ENCODE data around the gene ABCC8. TPM values are rescaled to one million over a fixed set of nuclear protein-coding genes. Genes with fewer than 3 reads are reported as not detected.

The ABCC8 gene
- total RNA-seq, 2 donors from 2014 or later, result 4.1 to 5.1 TPM

DNA sequence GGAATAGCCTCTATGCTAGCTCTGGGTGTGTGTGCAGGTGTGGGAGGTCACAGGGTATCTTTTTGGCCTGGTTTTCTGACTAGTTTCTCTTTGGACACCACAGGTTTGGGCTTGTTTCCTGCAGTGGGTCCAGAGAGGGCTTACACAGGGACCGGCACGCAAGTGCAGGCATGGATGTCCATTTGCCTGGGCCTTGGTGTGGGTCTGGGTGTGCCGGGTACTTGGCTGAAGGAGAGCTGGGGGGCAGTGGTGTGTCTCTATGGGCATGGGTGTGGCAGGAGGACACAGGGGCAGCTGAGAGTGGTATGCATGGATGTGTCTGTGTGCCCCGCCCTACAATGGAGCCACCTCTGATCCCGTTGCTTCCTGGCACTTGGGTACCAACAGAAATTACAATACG is 80.7 kb downstream of the ABCC8 start:
- DNase-seq (no peak), ATAC-seq (no peak)
- intact Hi-C loops (cut with DNase I, micrococcal nuclease), result no loop called here

DNA sequence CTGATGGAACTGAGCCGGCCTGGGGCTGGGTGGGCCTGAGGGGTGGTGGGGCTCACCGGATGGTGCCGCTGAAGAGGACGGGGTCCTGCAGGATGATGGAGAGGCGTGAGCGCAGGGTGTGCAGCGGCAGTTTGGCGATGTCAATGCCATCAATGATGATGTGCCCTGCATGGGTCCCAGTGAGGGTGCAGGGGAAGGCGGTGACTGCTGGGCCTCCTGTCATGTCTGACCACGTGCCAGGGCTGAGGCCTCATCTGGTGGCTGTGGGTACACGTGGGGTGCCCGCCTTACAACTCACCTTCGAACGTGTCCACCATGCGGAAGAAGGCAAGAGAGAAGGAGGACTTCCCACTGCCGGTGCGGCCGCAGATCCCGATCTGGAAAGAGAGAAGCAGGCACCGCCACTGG is 81.1 kb downstream of the ABCC8 start:
- no peak for DNase-seq
- ATAC-seq, result no peak
- intact Hi-C loops (cut with DNase I, micrococcal nuclease), result no loop called here

DNA sequence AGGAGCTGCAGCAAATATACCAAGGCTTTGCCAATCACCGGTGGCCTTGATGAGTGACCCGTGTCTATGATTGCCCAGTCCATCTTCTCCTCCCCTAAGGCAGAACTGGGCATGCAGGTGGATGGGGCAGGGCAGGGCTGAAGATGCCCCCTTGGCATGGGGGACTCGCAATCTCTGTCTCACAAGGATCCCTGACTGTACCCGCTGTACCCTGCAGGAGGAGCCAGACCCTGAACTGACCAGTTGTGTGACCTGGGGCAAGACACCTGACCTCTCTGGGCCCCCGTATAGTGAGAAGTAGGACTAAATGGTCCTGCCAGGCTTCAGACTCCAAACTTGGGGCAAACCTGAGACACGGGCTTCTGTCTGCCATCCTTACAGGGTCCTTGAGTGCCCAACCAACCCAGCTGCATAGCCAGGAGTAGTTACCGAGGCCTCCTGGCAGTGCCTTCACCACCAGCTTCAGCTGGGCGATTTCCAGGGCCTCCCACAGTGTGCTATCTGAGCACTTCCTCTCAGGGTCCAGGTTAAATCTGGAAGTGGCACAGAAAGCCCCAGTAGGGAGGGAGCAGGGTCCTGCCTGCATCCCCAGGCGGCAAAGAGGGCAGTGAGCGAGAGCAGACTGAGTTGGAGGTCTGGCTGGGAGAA is 81.8 kb downstream of the ABCC8 start:
- DNase-seq (no peak), ATAC-seq (no peak)
- intact Hi-C loops (cut with DNase I, micrococcal nuclease), result no loop called here

DNA sequence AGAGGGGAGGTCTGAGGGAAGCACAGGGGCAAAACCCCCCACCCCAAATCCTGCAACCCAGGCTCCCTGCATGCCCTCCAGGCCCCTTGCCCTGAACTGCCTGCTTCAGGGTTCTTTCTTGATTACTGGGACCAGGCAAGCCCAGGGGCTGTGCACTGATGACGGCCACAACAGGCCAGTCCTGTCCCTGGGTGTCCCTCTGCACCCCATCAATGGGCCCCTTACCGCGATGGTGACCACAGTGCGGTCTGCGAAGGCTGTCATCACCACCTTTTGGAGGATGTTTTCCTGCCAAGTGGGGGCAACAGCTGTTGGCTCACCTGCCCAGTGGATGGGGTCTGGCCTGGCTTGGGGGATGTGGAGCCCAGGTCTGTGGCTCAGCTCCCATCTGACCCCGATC is 83.2 kb downstream of the ABCC8 start:
- no peak for ATAC-seq
- DNase-seq, result no peak
- intact Hi-C loops (cut with DNase I, micrococcal nuclease), result no loop called here

DNA sequence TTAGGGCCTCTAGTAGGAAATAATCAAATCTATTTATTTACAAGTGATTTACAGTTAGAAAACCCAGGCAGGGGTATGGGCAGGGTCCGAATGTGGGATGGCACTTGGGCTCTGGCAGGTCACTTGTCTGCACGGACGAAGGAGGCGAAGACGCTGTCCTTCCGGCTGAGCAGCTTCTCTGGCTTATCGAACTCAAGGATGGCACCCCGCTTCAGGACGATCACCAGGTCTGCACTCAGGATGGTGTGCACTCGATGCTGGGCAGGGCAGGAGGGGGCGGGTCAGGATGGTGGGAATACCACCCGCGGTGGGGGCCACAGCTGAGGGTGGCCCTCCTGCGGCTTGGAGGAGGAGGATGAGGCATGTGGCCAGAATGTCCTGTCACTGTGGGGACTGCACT is 83.8 kb downstream of the ABCC8 start:
- intact Hi-C loops (cut with DNase I, micrococcal nuclease), result no loop called here
- DNase-seq (no peak), ATAC-seq (no peak)

DNA sequence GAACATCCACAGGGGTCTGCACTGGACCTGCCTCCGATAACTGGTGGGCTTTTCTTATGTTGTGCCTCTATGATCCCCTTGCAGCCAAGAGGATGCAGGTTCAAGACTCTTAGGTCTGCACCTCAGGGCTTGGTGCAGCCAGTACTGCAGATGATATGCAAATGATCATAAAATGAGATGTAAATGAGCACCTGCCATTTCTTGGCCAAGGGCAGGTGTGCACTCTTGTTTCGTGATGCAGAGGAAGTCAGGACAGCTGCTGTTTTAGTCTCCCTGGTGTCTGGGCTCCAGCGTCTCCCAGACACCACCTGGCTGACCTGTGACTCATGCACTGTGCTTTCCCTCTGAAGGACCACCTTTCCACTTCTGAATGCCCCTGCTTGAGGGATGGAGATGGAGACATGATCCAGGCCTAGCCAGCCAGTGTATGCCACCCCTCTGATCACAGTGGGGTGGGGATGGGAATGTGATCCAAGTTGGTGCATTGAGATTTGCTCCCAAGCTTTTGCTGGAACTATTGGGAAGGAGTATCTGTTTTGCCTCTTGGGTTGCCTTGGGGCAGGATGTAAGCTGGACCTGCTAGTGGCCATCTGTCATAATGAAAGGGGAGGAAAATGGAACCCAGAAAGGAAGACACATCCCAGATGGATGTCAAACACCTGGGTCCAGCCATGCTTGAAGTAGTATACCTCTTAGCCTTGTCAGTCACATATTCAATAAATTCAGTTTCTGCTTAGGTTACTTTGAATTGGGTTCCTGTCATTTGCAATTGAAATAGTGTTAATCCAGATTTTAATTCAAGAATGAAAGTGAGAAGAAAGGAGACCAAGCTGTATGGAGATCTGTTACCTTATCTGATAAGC is 84.9 kb downstream of the ABCC8 start:
- ATAC-seq (no peak), DNase-seq (no peak)
- intact Hi-C loops (cut with DNase I, micrococcal nuclease), result no loop called here

DNA sequence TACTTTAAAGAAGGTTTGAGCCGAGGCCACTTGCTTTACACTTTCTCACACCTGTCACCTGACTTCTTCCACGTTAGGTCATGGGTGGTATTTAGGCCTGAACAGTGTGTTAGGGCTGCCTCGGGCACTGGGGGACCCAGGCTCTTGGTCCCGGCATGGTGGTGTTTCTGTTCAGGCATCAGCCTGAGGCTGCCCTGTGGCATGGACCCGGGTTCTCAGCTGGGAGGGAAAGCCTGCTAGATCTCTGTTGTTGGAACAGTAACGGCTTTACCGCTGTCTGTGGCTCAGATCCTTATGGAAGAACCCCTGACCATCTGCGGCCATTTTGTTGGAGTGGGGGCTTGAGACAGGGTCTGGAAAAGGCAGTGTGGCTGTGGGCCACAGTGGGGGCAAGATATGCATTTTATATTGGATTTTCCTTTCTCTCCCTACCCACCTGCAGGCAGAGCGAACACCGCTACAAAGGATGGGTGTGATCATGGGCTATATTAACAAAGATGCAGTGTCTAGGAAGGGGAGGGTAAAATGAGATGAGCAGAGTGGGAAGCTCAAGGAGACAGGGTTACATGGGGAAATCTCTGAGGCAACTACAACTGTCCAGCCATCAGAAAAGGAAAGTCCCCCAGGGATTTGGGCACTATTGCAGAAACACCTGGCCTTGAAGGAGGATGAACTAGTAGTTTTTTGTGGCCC is 86.5 kb downstream of the ABCC8 start:
- intact Hi-C loops (cut with DNase I, micrococcal nuclease), result no loop called here
- ATAC-seq (no peak), DNase-seq (no peak)

DNA sequence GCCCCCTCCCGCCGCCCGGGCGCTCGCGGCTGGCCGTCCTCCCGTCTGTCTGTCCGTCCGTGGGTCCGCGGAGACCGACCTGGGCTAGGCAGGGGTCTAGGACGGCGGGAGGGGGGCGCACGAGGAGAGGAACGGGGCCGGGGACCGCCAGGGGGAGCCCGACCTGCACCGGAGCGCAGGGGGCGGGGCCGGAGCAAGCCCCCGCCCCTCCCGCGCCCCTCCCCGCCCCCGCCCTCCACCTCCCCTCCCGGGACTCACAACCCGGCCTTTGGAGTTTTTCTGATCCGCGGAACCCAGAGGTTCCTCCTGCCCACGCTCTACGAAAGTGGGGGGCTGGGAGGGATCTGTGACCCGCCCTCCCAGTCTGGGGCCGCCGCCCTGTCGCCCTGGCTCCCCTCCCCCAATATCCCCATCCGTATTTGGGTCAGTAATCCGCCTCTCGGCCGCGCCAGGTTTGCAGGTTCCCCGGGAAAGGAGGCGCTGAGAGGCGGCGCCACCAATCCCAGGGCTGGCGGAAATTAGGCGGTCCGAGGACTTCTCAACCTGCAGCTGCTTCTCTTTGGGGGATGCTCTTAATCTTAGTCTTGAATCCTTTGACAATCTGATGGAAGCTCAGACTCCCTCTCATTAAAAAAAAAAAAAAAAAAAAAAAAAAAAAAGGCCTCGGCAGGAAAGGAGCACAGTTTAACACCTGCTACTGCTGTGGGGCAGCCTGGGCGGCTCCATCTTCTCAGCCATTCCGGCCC is 87.3 kb downstream of the ABCC8 start:
- ATAC-seq (peak; percentile 83), DNase-seq (peak; percentile 72 to 86)
- intact Hi-C loops (cut with DNase I, micrococcal nuclease), result no loop called here

DNA sequence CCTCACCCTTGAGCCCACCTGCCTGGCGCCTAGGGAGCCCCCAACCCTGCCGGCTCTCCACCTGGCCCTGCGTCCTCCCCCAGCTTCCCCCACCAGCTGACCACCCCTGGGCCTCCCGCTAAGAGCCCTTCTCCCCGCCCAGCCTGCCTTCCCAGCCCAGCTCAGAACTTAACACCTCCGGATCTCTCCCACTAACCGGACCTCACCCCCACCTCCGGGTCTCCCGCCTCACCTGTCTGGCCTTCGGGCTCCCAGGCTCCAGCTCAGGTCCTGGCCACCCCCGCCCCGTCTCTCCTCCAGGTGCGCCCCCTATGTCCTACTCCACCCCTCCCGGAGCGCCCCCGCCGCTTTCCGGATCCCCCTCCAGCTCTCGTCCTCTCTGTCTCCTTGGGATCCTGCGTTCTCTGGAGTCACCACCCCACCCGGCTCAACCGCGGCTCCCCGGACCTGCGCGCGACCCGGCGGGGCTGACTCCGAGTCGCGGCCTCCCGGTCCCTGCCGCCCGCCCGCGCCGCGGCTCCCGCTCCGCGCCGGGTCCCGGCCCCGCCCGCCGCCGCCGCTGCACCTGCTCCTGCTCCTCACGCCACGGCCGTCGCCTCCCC is 87.9 kb downstream of the ABCC8 start, which contains the start of gene KCNJ11:
TSS of gene KCNJ11 (minus strand) at position 51 of the 602 bp plus-strand sequence. CDS start 568 bp downstream, outside the sequence.
- intact Hi-C loops (cut with DNase I, micrococcal nuclease), result no loop called here
- DNase-seq, result no peak
- peak; percentile 69 for ATAC-seq

DNA sequence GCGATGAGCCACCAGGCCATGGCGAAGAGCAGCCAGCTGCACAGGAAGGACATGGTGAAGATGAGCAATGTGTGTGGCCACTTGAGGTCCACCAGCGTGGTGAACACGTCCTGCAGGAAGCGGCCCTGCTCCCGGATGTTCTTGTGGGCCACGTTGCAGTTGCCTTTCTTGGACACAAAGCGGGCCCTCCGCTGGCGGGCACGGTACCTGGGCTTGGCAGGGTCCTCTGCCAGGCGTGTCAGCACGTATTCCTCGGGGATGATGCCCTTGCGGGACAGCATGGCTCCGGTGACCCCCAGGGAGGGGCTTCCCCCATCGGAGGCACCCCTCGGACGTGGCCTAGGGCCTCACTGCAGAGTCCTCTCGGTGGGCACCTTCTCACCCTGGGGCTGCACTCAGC is 88.8 kb downstream of the ABCC8 start:
- ATAC-seq (no peak), DNase-seq (no peak)
- intact Hi-C loops (cut with DNase I, micrococcal nuclease), result no loop called here

DNA sequence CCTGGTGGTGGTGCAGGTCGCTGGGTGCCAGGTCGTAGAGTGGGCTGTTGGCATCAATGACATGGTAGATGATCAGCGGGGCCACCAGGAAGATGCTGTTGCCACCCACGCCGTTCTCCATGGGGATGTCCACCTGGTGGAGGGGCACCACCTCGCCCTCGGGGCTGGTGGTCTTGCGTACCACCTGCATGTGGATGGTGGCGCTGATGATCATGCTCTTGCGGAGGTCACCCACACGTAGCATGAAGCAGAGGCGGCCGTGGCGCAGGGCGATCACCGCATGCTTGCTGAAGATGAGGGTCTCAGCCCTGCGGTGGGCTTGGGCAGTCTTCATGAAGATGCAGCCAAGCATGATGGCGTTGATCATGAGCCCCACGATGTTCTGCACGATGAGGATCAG is 89.4 kb downstream of the ABCC8 start:
- no peak for DNase-seq
- ATAC-seq, result no peak
- intact Hi-C loops (cut with DNase I, micrococcal nuclease), result no loop called here

DNA sequence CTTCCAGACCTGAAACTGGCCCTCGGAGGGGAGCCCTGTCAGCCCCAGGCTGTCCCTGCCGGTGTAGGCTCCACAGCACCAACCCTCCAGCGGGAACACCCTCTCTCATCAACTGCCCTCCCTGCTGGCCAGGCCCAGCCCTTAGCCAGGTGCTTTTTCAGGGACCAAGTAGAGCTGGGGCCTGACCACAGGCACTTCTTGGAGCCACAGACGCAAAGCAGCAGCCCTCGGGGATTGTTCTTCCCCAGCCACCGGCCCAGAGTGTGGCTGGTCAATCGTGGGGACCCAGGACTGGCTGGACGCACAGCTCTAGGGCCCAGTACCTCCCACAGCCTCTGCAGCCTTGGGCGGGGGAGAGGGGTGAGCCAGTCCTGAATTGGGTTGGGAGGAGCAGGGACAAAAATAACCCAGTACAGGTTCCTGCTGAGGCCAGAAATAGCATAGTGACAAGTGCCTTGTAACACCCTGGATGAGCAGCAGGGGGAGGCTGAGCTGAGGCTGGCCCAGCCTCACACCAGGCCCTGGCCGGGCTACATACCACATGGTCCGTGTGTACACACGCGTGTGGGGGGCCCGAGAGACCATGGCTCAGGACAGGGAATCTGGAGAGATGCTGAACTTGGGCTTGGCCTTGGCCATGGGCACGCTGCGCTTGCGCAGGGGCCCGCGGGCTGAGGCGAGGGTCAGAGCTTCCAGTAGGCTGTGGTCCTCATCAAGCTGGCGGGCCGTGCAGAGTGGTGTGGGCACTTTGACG is 90.1 kb downstream of the ABCC8 start:
- ATAC-seq (peak; percentile 61), DNase-seq (peak in 1 of 2 donors; percentile 74)
- intact Hi-C loops (cut with DNase I, micrococcal nuclease), result no loop called here

DNA sequence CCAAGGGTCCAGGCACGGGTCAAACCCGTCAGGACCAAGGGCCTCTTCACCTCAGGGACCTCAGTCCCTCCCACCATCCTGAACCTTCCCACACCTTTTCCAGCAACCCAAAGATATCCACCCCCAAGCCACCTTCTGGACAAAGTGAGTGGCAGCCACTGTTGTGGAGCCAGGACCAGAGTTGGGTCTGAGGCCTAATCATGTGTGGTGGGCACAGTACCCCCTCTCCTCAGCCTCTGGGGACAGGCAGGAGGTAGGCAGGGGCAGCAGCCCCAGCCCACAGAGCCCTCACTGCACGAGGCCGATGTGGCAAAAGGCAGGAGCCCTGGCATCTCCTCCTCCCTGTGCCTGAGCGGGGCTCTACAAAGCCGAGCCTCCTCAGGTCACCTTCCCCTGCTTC is 90.7 kb downstream of the ABCC8 start:
- no peak for ATAC-seq
- no peak for DNase-seq
- intact Hi-C loops (cut with DNase I, micrococcal nuclease), result loop anchor here in 1 of 2 donors (2.0 kb wide), 1 partner anchor 117 kb away; no protein-coding TSS in a partner anchor

DNA sequence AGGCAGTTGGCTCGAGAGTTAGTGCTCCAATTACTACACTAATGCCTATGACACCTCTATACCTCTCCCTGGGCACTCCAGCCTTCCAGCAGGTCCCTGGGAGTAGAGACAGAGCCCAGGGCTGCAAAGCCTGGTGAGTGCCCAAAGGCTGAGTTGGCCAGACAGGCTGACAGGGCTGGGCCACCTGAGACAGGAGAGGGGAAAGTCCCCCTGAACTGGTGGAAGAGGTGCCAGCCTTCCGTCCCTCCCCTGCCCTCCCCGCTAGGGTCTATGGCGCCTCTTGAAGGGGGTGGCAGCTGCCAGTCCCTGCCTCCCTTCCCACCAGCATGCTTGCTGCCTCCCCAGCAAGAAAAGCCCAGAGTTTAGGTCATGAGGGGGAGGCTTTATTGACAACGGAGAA is 91.2 kb downstream of the ABCC8 start:
- intact Hi-C loops (cut with DNase I, micrococcal nuclease), result loop anchor here in 1 of 2 donors (2.0 kb wide), 1 partner anchor 117 kb away; no protein-coding TSS in a partner anchor
- ATAC-seq (no peak), DNase-seq (no peak)

DNA sequence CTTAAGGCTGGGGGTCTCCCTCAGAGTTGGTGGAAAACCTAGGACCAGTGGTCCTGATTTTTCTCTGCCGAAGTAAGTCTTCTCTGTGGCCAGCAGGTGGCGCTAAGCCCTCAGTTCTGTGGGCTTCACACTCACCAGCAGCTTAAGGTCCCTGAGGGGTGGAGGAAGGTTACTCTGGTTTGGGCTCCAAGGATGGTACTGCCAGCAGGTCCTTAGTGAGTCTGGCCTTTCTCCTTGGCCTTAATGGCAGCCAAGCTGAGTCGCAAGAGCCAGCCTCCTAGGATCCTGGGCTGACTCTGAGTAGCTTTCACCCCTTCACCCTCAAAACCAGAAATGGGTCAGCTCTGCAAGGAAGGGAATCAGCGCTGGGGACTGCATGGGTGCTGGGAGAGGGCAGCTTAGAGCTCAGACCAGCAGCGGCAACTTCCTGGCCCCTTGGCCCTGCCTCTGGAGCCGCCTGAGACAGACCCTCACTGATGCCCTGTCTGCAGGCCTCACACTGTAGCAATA is 92.6 kb downstream of the ABCC8 start:
- peak; percentile 61 for ATAC-seq
- intact Hi-C loops (cut with DNase I, micrococcal nuclease), result loop anchor here (2.0 to 5.0 kb wide), 2 partner anchors 118 to 119 kb away; no protein-coding TSS in a partner anchor
- peak; percentile 62 to 82 for DNase-seq

DNA sequence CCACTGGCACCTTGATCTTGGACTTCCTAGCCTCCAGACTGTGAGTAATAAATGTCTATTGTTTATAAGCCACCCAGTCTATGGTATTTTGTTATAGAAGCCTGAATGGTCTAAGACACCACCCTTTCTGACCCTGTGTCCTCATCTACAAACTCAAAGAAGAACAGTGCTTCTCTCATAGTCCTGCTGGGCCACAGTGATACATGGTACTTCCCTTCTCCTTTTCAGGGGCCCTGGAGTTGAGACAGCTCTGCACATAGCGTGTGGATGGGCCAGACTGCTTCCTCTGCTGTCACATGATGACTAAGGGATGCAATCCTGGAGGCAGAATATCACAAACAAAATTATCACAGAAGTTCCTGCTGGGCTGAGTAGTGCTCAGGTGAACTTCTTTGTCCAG is 93.2 kb downstream of the ABCC8 start:
- ATAC-seq (no peak), DNase-seq (no peak)
- intact Hi-C loops (cut with DNase I, micrococcal nuclease), result loop anchor here in 1 of 2 donors (5.0 kb wide), 1 partner anchor 119 kb away; no protein-coding TSS in a partner anchor

DNA sequence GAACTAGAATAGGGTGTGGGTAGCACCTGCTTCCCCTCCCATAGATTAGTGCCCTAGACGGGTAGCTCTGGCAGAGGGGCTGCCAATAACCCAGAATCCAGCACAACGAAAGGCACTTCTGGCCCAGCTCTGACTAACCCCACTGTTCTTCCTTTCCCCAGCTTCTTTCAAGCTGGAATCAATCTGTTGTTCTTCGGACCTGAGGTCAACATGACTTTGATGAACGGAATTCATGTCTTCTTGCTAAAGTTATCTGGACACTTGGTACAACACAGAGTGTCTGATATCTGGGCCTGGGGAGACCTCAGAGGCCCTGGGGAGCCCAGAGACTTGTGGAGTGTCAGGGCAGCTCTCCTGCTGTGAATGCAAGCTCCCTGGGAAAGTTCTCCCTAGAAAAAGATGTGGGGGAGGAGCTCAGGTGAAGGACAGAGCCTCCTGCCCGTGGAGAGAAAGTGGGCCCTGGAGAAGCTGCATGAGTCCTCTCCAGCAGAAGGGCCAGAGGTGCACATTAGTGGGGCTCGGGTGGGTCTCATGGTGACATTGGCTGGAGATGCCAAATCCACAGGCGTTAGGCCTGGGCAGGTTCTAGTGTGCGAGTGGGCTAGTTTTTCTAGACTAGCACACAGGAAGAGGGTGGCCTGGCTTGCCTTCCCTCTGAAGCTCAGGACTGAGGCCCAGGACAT is 94.5 kb downstream of the ABCC8 start:
- no peak for ATAC-seq
- no peak for DNase-seq
- intact Hi-C loops (cut with DNase I, micrococcal nuclease), result loop anchor here in 1 of 2 donors (5.0 kb wide), 1 partner anchor 120 kb away; no protein-coding TSS in a partner anchor
